Testis (tissue), 3 donors: Measurements from ENCODE around the gene SNX6. TPM values are rescaled to one million over a fixed set of nuclear protein-coding genes. Genes with fewer than 3 reads are reported as not detected.
"Not testable (repeated sequence)": the region's sequence is repeated elsewhere in the genome, so short reads cannot be mapped to it uniquely, and the experiment has no call there.

Experiments
- DNase-seq: peaks from one replicate; pipeline ENCODE4 v3.0.0-alpha.2; 2019
- H3K27ac ChIP-seq, 2 donors: fragments of 200-600 bp; sonication (generic); one replicate each; pipeline ENCODE4 v1.5.1; 2019
- H3K27me3 ChIP-seq: fragments of 200-600 bp; sonication (generic); one replicate; pipeline ENCODE4 v1.5.1; 2019
- H3K36me3 ChIP-seq: fragments of 200-600 bp; sonication (generic); one replicate; pipeline ENCODE4 v1.5.1; 2017; ENCODE audit warnings: low read depth; ENCODE audit errors: missing control alignments
- H3K4me1 ChIP-seq: fragments of 200-600 bp; sonication (generic); one replicate; pipeline ENCODE4 v1.5.1; 2019
- H3K4me3 ChIP-seq, 2 donors: fragments of 200-600 bp; sonication (generic); one replicate each; pipeline ENCODE4 v1.5.1; 2017 to 2019
- H3K9me3 ChIP-seq: fragments of 200-600 bp; sonication (generic); one replicate; pipeline ENCODE4 v1.5.1; 2017
- POLR2A ChIP-seq: fragments of 450-650 bp; IDR thresholded peaks from one replicate; pipeline ENCODE4 v1.6.1; 2017; ENCODE audit warnings: antibody characterized with exemption, mild to moderate bottlenecking, moderate library complexity
- WGBS, 2 donors: methylation state at CpG; one replicate each; pipeline ENCODE4 v1.1.5; 2018; 5-methylcytosine and 5-hydroxymethylcytosine counted together
- intact Hi-C: fragments of 100-400 bp; cut with DNase I; formaldehyde crosslinking; loops from one replicate; pipeline ENCODE4 v1.15.1; 2023; ENCODE audit warnings: low total_unique reads
- polyA plus RNA-seq: library from polyadenylated mRNA; stranded (reverse); fragments of 350-450 nt; fragmentation: Illumina TruSeq; extraction: RNeasy Lipid Tissue Mini Kit (QIAGEN cat#74804); gene quantifications from one replicate; pipeline ENCODE4 v1.2.3, GENCODE V29; 2014; ENCODE audit warnings: low read depth, low replicate concordance; ENCODE audit not compliant: insufficient read depth
- total RNA-seq, 2 donors: library from RNA; depleted of rRNA; stranded (reverse); fragments of >200 nt; gene quantifications; one replicate each; pipeline ENCODE4 v1.2.3, GENCODE V29; 2016
- TF ChIP-seq, protein P1 (sequence below), 3 experiments: fragments of 450-650 bp in 2 of 3; fragments of 200-600 bp in 1 of 3; sonication (generic) in 1 of 3; IDR thresholded peaks; one replicate each; pipeline ENCODE4 v1.5.1; 2016 to 2019; ENCODE audit warnings: antibody characterized with exemption in 3 of 3, mild to moderate bottlenecking in 2 of 3, moderate library complexity in 1 of 3

The SNX6 gene
- total and polyA plus RNA-seq, 3 donors from 2014 or later: 74.8 to 123 (median 105) TPM

DNA sequence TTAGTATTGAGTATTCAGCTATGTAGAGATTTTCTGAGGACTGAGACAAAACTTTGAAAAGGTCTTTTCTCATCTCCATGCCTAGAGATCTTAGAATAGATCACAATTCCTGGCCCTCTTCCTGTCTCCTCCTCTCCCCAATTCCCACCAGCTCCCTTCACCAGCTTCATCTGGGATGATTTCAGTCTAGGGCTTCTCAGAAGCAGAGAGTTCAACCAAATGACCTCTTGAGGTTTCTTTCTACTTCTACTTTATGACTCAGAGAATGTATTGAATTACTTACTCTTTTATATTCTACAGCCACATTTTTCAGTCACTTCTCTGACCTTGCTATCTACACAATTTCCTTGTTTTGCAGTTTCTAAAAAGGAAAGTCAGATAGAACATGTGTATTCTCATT lies 19.4 kb upstream of the SNX6 start:
- no peaks in the 10 kb centered on the region for H3K27me3 ChIP-seq
- H3K4me1 ChIP-seq: no peaks in the 10 kb centered on the region
- no peaks in the 10 kb centered on the region for H3K36me3 ChIP-seq
- H3K27ac ChIP-seq: no peak overlapping the region
- DNase-seq: no peak
- intact Hi-C loops: no loop called here
- TF ChIP-seq POLR2A: no peak
- TF ChIP-seq, protein P1, sequence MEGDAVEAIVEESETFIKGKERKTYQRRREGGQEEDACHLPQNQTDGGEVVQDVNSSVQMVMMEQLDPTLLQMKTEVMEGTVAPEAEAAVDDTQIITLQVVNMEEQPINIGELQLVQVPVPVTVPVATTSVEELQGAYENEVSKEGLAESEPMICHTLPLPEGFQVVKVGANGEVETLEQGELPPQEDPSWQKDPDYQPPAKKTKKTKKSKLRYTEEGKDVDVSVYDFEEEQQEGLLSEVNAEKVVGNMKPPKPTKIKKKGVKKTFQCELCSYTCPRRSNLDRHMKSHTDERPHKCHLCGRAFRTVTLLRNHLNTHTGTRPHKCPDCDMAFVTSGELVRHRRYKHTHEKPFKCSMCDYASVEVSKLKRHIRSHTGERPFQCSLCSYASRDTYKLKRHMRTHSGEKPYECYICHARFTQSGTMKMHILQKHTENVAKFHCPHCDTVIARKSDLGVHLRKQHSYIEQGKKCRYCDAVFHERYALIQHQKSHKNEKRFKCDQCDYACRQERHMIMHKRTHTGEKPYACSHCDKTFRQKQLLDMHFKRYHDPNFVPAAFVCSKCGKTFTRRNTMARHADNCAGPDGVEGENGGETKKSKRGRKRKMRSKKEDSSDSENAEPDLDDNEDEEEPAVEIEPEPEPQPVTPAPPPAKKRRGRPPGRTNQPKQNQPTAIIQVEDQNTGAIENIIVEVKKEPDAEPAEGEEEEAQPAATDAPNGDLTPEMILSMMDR (IDR thresholded peaks at IDR 0.05): no peak
- H3K9me3 ChIP-seq: no peaks in the 10 kb centered on the region
- H3K4me3 ChIP-seq: no peak overlapping the region

DNA sequence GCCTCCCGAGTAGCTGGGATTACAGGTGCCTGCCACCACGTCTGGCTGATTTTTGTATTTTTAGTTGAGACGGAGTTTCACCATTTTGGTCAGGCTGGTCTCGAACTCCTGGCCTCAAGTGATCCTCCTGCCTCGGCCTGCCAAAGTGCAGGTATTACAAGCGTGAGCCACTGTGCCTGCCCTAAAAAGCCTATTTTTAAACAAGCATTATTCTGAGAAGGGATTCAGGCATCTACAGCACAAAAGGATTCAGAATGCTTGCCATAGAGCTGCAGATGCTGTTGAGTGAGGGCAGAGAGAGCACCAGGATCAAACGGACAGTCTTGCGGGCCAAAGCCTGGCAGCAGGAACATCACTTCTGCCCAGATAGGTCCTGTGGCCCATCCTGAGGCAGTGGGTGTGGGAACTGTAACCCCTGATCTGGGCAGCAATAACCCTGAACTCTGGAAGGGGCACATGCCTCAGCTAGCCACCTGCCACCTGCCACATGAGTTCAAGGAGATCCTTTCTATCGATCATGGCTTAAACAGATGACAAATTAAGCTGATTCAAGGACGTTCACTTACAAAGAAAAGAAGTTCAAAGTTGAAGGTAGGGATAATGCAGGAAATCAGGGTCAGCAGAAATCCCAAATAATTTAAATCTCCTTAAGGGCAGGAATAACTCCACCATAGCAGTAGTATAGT lies 16.8 kb upstream of the SNX6 start:
- intact Hi-C loops: no loop called here
- no peak overlapping the region for H3K4me3 ChIP-seq

DNA sequence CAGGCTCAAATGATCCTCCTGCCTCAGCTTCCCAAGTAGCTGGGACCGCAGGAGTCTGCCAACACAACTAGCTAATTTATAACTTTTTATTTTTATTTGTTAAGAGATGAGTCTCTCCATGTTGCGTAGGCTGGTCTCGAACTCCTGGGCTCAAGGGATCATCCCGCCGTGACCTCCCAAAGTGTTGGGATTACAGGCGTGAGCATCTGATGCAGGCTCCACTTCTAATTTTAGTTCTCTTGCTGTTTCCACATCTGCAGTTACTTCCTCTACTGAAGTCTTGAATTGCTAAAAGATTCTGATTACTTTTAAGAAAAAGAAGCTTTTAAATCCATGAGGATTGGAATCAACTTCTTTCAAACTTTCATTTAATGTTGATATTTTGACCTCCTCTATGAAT lies 13.4 kb upstream of the SNX6 start:
- DNase-seq: no peak
- Histone ChIP-seq H3K4me3 (no peak overlapping the region), H3K36me3 (no peaks in the 10 kb centered on the region), H3K9me3 (no peaks in the 10 kb centered on the region), H3K4me1 (no peaks in the 10 kb centered on the region), H3K27me3 (no peaks in the 10 kb centered on the region), H3K27ac (no peak overlapping the region)
- intact Hi-C loops: no loop called here
- WGBS, 2 donors: 90 to 96% methylated on average over 6 of the region's 6 CpGs
- no peak for TF ChIP-seq POLR2A
- TF ChIP-seq, protein P1 (IDR thresholded peaks at IDR 0.05): no peak

More for the DNA sequence above, 16.8 kb upstream of the SNX6 start:
- no peaks in the 10 kb centered on the region for H3K27me3 ChIP-seq
- H3K27ac ChIP-seq: no peak overlapping the region
- TF ChIP-seq, protein P1 (IDR thresholded peaks at IDR 0.05): no peak
- TF ChIP-seq POLR2A: no peak
- WGBS, 2 donors: 88 to 90% methylated on average over 10 of the region's 10 CpGs
- H3K36me3 ChIP-seq: no peaks in the 10 kb centered on the region
- H3K4me1 ChIP-seq: no peaks in the 10 kb centered on the region
- H3K9me3 ChIP-seq: no peaks in the 10 kb centered on the region
- DNase-seq: no peak

DNA sequence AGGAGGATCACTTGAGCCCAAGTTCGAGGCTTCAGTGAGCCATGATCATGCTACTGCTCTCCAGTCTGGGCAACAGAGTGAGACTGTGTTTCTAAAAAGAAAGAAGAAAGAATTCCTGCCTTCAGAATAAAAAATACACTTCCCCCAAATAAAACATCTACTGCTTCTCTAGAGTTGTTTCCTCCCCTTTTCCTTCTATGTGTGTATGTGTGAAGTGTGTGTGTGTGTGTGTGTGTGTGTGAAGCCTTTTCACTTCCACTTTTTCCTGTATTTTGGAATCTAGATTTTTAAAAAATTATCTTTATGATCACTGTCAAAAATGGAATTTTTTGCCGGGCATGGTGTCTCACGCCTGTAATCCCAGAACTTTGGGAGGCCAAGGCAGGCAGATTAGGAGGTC lies 12.6 kb upstream of the SNX6 start:
- WGBS, 2 donors: 92 to 96% methylated on average over 3 of the region's 3 CpGs
- Histone ChIP-seq H3K36me3 (no peaks in the 10 kb centered on the region), H3K4me1 (no peaks in the 10 kb centered on the region), H3K27me3 (no peaks in the 10 kb centered on the region), H3K4me3 (no peak overlapping the region), H3K9me3 (no peaks in the 10 kb centered on the region), H3K27ac (no peak overlapping the region)
- no peak for DNase-seq
- TF ChIP-seq, protein P1 (IDR thresholded peaks at IDR 0.05): no peak
- no peak for TF ChIP-seq POLR2A
- intact Hi-C loops: no loop called here

DNA sequence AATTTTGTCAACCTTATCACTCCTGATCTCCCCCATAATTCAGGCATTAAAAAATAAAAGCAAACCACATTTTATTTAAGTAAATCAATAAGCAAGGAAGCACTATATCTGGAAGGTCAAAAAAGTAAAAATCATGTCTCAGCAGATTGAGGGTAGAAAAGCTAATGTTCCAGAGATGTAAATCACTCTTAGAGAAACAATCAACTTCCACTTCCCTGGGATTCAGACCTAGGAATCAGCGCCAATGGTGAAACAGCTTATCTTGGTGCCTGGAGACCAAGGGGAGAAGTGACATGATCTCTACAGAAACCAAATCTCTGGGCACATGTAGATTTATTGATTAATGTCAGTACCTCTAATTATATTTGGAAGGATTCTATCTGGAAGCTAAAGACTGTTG lies 10.9 kb upstream of the SNX6 start:
- H3K27me3 ChIP-seq: no peaks in the 10 kb centered on the region
- H3K9me3 ChIP-seq: no peaks in the 10 kb centered on the region
- DNase-seq: no peak
- WGBS, 2 donors: 57 to 81% methylated on average over 1 of the region's 1 CpG
- TF ChIP-seq, protein P1 (IDR thresholded peaks at IDR 0.05): no peak
- TF ChIP-seq POLR2A: no peak
- H3K36me3 ChIP-seq: no peaks in the 10 kb centered on the region
- intact Hi-C loops: no loop called here
- H3K4me1 ChIP-seq: no peaks in the 10 kb centered on the region
- H3K4me3 ChIP-seq: no peak overlapping the region
- no peak overlapping the region for H3K27ac ChIP-seq

DNA sequence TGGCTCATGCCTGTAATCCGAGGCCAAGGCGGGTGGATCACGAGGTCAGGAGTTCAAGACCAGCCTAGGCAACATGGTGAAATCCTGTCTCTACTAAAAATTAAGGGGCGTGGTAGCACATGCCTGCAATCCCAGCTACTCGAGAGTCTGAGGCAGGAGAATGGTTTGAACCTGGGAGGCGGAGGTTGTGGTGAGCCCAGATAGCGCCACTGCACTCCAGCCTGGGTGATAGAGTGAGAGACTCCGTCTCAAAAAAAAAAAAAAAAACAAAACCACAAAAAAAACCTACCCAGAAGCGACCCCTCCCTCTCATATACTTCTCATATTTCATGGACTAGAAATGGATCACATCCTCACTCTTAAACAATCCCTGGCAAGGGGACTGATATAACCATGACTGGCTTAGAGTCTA lies 4.4 kb upstream of the SNX6 start:
- H3K9me3 ChIP-seq, H3K27me3 ChIP-seq, H3K4me1 ChIP-seq, DNase-seq, H3K27ac ChIP-seq, intact Hi-C loops, H3K36me3 ChIP-seq, H3K4me3 ChIP-seq: not testable (repeated sequence)
- 81 to 84% methylated on average over 8 to 9 of the region's 9 CpGs for WGBS, 2 donors
